Kidney capillary endothelial cell (primary cell): ENCODE measurements around the gene SMR3B.

Source experiments
- DNase-seq: peaks from one replicate; pipeline ENCODE4 v3.0.0-alpha.2; 2018; ENCODE audit warnings: low spot score

SMR3B gene

GRCh38 chr4:70382691-70383181, at the start of gene SMR3B:
TSS of gene SMR3B (plus strand) at chr4:70383131. CDS start at chr4:70384511, 1,380 bp downstream.
- no peak for DNase-seq

DNA sequence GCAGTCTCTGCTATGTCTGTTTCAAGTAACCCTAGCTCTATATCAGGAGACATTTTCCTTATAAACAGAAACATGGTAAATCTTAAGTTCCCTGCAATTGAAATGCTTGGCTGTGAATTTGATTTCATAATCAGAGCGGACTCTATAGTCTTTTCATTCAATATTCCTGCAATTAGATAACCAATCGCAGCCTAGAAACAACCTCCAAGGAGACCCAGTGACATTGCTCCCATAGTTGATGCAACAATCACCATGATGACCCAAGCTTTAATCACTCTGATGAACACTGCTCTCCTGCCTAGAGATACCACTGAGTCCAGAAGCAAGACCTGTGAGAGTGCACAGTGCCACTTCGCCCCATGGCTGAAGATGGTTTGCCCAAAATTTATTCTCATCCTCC, 48.2 kb upstream of the SMR3B start, which contains the start of gene CABS1:
CABS1 (plus strand) TSS at position 301 of the 400 bp plus-strand sequence; CDS start at position 360, 59 bp downstream.
- DNase-seq, result no peak

DNA sequence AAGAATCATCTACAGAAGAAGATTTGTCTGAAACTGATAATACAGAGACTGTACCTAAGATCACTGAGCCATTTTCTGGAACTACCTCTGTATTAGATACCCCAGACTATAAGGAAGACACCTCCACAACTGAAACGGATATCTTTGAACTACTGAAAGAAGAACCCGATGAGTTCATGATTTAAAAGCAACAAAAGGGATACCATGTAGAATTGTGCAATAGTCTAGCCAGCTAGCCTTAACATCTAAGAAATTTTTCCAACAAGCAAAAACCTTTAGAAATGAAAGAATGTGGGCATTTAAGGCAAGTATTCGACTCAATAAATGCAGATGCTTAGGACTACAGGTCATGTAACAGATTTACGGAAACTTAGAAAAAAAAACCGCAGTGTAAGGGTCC, 46.9 kb upstream of the SMR3B start:
- no peak for DNase-seq

GRCh38 chr4:70337886-70338420, 45.0 kb upstream of the SMR3B start:
- DNase-seq, result no peak

- no peak for DNase-seq
These were observed 26.7 kb upstream of the SMR3B start for GRCh38 chr4:70356185-70356584.

DNA sequence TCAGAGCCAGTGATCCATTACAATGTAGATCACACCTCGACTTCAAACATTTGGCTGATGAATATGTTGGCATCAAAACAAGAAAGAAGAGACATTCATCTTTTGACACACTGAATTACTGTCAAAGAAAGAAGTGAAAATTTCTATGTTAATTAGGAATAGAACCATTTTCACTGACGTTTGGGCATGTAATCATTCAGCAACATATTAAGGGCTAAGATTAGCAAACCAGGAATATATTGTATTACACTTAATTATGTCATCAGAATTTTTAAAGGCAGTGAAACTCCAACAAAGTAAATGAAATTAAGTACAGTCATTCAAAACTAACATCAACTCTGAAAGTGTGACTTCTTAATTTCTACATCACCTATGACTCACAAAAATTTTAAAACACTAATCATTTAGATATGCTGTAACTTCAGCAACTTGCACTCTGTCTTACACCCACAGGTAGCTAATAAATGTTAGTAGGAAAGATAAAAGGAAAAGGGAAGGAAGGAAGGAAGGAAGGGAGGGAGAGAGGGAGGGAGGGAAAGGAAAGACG, 23.7 kb upstream of the SMR3B start:
- DNase-seq, result no peak

DNA sequence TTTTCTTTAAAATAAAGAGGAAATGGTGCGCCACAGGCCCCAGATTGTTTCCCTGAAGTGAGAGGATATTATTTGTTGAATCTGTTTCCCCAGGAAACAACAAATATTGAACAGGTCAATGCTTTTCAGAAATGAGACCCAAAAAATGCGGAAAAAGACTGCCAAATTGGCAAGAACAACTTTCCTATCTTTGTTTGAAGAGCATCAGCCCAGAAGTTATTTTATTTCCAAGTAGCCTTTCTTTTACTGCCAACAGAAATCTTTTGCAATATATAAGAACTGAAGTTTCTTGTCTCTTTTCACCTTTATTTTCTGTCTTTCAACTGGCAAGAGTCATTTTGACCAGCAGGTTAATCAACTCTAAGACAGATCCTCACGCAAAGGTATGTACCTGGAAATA, 22.5 kb upstream of the SMR3B start, which contains the start of gene SMR3A:
SMR3A (plus strand) TSS at position 301 of the 400 bp plus-strand sequence. CDS start 1,356 bp downstream, outside the sequence.
- no peak for DNase-seq

- no peak for DNase-seq
These were observed 18.9 kb upstream of the SMR3B start for GRCh38 chr4:70364002-70364401.

DNA sequence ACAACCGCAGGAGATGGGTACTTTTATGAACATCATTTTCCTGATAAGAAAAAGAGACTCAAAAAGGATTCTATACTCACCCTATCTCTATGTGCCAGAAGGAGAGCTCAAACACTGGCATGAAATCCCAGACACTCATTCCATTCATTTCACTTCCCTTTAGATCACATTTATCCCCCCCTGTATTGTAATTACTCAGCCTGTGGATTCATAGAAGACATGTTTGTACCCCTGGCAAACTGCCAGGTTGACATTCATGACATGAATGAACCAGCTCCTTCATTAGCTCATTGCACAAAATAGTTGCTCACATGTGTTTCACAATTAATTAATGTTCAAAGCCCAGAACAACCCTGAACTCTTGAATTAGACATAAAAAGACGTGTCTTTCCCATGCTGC, 17.5 kb upstream of the SMR3B start:
- DNase-seq, result no peak

- DNase-seq, result no peak
These were observed 15.1 kb upstream of the SMR3B start for GRCh38 chr4:70367813-70368212.

- no peak for DNase-seq
These were observed 10.9 kb upstream of the SMR3B start for GRCh38 chr4:70371987-70372386.

- DNase-seq, result no peak
These were observed 10.2 kb upstream of the SMR3B start for GRCh38 chr4:70372760-70373159.

- DNase-seq, result no peak
These were observed 2.4 kb upstream of the SMR3B start for GRCh38 chr4:70380578-70380977.

DNA sequence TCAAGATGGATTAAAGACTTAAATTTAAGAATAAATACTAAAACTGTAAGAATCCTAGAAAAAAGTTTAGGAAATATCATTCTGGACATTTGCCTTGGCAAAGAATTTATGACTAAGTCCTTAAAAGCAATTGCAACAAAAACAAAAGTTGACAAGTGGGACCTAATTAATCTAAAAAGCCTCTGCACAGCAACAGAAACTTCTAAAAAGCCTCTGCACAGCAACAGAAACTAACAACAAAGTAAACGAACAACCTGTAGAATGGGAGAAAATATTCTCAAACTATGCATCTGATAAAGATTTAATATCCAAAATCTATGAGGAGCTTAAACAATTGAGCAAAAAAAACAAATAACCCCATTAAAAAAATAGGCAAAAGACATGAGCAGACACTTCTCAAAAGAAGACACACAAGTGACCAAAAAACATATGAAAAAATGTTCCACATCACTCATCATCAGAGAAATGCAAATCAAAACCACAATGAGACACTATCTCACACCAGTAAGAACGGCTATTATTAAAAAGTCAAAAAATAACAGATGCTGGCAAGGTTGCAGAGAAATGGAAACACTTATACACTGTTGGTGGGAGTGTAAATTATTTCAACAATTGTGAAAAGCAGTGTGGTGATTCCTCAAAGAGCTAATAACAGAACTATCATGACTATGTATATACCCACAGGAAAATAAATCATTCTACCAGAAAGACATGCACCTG, 9.3 kb downstream of the SMR3B start:
- DNase-seq, result no peak

DNA sequence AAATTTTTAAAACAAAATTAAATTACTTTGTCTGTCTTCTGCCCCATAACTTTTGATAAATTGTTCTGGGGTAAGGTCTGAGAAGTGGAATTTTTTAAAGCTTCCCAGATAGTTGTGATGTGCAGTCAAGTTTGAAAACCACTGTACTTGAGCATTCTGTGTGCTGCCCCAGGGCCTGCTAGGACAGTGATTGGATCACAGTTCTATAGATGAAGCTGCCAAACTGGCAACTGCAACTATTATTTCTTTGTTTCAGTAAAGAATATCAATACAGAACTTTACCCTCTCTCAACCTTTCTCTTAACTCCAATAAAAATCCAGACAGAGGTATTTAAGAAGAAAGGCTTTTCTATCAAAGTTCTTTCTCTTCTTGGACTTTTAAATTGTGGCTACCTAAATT, 14.6 kb downstream of the SMR3B start, which contains the start of gene OPRPN:
OPRPN (plus strand) TSS at position 361 of the 400 bp plus-strand sequence. CDS start 1,346 bp downstream, outside the sequence.
- no peak for DNase-seq

DNA sequence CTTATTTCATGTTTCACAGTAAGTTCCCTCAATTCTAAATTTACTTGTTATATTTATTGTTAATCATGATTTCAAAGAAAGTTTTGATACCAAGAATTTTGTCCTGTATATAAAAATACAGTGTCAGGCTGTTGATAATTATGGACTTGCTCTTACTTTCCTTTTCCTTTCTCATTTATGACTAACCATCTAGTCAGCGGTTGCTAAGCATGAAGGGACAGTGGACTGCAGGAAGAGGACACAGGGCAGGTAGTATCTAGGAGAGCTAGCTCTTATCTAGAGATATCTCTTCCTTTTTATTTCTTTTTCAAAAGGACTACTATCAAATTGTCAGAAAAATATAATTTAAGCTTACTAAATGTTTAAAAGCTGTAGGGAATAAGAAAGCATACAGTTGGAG, 16.4 kb downstream of the SMR3B start:
- no peak for DNase-seq

DNA sequence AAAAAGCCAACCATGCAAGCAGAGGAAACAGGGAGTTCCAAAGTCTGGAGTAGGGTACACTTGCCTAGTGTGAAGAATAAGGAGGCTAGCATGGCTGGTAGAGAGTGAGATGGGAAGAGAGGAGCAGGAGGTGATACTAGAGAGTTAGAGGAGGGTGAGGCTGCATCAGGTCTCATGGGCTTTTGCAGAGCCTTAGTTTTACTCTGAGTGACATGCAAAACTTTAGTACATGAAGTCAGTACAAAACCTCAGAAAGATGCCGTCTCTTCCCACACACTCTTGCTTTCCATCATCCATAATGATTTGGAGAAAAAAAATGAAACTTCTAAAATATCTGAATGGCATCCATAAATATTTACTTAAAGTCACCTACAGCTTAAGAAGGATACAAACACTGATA, 19.8 kb downstream of the SMR3B start:
- DNase-seq, result no peak

DNA sequence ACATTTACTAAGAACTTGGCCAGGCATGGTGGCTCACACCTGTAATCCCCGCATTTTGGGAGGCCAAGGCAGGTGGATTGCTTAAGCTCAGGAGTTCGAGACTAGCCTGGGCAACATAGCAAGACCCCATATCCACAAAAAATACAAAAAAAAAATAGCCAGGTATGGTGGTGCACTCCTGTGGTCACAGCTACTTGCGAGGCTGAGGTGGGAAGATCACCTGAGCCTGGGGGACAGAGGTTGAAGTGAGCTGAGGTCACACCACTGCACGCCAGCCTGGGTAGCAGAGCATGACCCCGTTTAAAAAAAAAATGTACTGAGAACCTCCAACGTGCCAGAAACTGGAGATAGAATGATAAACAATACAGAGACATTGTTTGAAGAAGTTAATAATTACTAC, 22.8 kb downstream of the SMR3B start:
- no peak for DNase-seq

- no peak for DNase-seq
These were observed 42.4 kb downstream of the SMR3B start for GRCh38 chr4:70425306-70425705.

DNA sequence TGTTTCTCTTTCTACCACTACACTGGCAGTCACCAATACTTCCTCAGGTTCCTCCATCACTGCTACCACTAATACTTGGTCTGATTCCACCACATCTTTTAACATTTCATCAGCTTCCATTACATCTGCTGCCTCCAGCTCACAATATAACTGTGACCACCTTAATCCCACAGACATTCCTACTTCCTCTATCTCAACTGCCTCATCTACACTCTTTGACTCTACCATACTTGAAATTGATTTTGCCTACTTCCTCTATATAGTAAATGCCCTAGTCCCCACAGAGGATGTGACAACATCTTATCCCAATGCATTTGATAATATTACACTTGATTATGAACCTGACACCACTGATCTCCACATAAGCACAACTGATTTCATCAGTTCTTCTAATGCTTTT, 43.9 kb downstream of the SMR3B start:
- DNase-seq, result no peak

- DNase-seq, result no peak
These were observed 54.3 kb downstream of the SMR3B start for GRCh38 chr4:70437197-70437596.
